ENCODE data around the gene KRTAP29-1. TPM values are rescaled to one million over a fixed set of nuclear protein-coding genes. Genes with fewer than 3 reads are reported as not detected.

KRTAP29-1 gene, protein sequence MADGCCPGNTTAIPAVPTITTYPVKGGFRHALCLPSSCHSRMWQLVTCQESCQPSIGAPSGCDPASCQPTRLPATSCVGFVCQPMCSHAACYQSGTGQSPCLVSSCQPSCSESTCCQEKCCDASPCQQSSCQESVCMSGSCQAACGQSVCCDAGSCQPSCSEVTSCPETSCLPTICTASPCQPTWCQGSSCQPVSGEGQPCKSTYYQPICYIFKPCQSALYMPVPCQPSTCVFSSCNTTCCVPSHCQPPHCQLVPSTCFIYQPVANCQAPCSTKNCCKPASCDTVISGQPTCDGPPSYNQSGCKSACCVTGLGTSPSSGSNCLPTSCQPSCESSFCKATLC
- not detected in 5 replicates for total RNA-seq (2022; extraction: Qiagen RNA extraction)

DNA sequence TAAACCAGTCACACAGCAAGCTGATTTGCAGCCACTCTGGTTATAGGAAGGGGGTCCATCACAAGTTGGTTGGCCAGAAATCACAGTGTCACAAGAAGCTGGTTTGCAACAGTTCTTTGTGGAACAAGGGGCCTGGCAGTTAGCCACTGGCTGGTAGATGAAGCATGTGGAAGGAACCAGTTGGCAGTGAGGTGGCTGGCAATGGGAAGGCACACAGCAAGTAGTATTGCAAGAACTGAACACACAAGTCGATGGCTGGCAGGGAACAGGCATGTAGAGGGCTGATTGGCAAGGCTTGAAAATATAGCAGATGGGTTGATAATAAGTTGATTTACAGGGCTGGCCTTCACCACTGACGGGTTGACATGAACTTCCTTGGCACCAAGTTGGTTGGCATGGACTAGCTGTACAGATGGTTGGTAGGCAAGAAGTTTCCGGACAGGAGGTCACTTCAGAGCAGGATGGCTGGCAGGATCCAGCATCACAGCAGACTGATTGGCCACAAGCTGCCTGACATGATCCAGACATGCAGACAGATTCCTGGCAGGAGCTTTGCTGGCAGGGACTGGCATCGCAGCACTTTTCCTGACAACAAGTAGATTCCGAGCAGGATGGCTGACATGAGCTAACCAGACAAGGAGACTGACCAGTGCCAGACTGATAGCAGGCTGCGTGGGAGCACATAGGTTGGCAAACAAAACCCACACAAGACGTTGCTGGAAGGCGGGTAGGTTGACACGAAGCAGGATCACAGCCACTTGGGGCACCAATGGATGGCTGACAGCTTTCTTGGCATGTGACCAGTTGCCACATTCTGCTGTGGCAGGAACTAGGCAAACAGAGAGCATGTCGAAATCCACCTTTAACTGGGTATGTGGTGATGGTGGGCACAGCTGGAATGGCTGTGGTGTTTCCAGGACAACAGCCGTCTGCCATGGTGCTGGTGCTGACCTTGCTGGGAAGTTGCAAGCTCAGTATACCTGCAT is at the start of gene KRTAP29-1:
TSS of gene KRTAP29-1 (minus strand) at position 936 of the 986 bp plus-strand sequence. CDS start at position 936, 0 bp downstream.

DNA sequence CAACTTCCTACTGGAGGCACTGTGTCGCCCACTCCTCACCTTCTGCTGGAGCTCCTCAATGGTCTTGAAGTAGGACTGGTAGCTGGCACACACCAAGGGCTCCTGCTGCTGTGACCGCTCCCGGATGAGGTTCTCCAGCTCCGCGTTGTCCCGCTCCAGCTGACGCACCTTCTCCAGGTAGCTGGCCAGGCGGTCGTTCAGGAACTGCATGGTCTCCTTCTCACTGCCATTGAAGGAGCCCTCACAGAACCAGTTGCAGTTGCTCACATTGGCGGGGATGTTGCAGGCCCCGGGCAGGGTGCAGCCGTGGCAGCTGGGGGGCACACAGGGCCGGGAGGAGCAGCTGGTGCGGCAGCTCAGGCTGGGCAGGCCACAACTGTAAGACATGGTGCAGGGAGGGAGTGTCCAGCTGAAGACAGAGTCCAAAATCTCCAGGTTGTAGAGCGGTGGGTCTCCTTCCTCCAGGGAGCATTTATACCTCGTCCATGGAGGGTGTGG is 47.8 kb upstream of the KRTAP29-1 start, which contains the start of gene KRT33A:
TSS of gene KRT33A (minus strand) at position 448 of the 498 bp plus-strand sequence. CDS start at position 387, 61 bp downstream.

DNA sequence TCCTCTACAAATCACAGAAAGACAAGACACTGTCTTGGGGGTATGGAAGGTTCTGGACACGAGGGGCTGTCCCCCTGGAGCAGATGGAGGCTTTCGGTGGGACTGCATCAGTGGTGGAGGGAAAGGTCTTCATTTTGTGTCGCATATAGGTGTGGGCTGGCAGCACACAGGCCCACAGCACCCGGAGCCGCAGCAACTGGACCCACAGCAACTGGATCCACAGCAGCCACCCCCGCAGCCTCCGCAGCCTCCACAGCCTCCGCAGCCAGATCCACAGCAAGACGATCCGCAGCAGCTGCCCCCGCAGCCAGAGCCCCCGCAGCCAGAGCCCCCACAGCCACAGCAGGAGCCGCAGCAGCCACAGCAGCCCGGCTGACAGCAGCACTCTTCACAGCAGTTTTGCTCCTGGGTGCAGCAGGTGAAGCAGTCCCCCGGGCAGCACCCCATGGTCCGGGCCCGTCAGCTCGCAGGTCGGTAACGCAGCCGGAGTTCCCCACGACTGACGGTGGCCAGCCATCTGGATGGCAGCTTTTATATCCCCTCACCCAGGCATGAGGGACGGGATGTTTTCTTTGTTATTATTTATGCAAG is 12.6 kb upstream of the KRTAP29-1 start, which contains the start of gene KRTAP17-1:
TSS of gene KRTAP17-1 (minus strand) at position 507 of the 591 bp plus-strand sequence. CDS start at position 447, 60 bp downstream.

GRCh38 chr17:41308918-41309359 is 6.3 kb upstream of the KRTAP29-1 start, which contains the start of gene KRTAP16-1:
Gene KRTAP16-1, minus strand, starts transcription at chr17:41309309. Its CDS starts 56 bp downstream, at chr17:41309253.

DNA sequence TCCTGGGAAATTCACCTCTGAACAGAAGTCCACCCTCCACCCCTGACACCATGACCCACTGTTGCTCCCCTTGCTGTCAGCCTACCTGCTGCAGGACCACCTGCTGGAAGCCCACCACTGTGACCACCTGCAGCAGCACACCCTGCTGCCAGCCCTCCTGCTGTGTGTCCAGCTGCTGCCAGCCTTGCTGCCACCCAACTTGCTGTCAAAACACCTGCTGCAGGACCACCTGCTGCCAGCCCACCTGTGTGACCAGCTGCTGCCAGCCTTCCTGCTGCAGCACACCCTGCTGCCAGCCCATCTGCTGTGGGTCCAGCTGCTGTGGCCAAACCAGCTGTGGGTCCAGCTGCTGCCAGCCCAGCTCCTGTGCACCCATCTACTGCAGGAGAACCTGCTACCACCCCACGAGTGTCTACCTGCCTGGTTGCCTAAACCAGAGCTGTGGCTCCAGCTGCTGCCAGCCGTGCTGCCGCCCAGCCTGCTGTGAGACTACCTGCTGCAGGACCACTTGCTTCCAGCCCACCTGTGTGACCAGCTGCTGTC is 26.9 kb downstream of the KRTAP29-1 start, which contains the start of gene KRTAP9-7:
TSS of gene KRTAP9-7 (plus strand) at position 51 of the 543 bp plus-strand sequence. CDS start at position 51, 0 bp downstream.

DNA sequence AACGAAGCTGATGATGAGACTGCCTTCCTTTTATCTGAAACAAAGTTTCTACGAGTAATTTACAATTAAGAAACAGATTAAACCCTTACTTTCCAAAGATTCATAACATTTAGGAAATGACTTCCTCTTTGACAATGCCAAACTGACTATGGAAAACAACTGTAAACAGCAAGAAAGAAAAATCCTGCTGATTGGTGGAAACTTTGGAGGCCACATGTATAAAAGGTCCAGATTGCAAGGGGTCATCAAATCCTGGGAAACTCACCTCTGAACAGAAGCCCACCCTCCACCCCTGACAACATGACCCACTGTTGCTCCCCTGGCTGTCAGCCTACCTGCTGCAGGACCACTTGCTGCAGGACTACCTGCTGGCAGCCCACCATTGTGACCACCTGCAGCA is 37.6 kb downstream of the KRTAP29-1 start, which contains the start of gene KRTAP9-6:
TSS of gene KRTAP9-6 (plus strand) at position 301 of the 400 bp plus-strand sequence. CDS start at position 301, 0 bp downstream.

DNA sequence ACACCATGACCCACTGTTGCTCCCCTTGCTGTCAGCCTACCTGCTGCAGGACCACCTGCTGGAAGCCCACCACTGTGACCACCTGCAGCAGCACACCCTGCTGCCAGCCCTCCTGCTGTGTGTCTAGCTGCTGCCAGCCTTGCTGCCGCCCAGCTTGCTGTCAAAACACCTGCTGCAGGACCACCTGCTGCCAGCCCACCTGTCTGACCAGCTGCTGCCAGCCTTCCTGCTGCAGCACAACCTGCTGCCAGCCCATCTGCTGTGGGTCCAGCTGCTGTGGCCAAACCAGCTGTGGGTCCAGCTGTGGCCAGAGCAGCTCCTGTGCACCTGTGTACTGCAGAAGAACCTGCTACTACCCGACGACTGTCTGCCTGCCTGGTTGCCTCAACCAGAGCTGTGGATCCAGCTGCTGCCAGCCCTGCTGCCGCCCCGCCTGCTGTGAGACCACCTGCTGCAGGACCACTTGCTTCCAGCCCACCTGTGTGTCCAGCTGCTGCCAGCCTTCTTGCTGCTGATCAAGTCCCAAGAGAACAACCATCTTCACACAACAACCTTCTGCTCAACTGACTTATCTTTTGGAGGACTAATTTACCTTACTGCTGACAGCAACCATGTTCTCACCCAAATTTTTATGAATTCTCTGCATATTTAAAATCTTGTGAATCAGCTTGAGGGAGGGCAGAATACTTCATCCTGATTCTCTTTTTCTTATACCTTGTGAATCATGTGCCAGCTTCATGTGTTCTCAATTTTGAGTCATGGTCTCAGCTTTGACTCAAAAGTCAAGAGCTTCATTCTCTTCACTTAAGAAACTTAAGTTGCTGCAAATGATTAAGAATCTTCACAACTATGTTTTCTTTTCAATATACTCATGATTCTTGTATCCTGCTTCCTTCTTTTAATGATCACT is 47.0 kb downstream of the KRTAP29-1 start, which contains the start of gene KRTAP9-9:
TSS of gene KRTAP9-9 (plus strand) at position 4 of the 910 bp plus-strand sequence.

Other genes with a start within 250 kb of the KRTAP29-1 start
- gene KRTAP2-2, start 247.6 kb downstream of the KRTAP29-1 start, total RNA-seq (2022; extraction: Qiagen RNA extraction), result not detected in 5 replicates
- 0.18 TPM in 1 of 5 replicates, not detected in the others for gene KRTAP2-3, start 242.7 kb downstream of the KRTAP29-1 start, total RNA-seq (2022; extraction: Qiagen RNA extraction)
- gene KRTAP2-4, start 237.0 kb downstream of the KRTAP29-1 start, total RNA-seq (2022; extraction: Qiagen RNA extraction), result not detected in 5 replicates
- gene KRTAP4-7, start 218.7 kb downstream of the KRTAP29-1 start, total RNA-seq (2022; extraction: Qiagen RNA extraction), result not detected in 5 replicates
- gene KRTAP4-8, start 204.7 kb downstream of the KRTAP29-1 start, total RNA-seq (2022; extraction: Qiagen RNA extraction), result not detected in 5 replicates
- not detected in 5 replicates for gene KRTAP4-16, start 200.6 kb downstream of the KRTAP29-1 start, total RNA-seq (2022; extraction: Qiagen RNA extraction)
- gene KRTAP4-9, start 197.5 kb downstream of the KRTAP29-1 start, total RNA-seq (2022; extraction: Qiagen RNA extraction), result not detected in 5 replicates
- not detected in 5 replicates for gene KRTAP4-11, start 184.5 kb downstream of the KRTAP29-1 start, total RNA-seq (2022; extraction: Qiagen RNA extraction)
- not detected in 5 replicates for gene KRTAP4-12, start 178.7 kb downstream of the KRTAP29-1 start, total RNA-seq (2022; extraction: Qiagen RNA extraction)
- gene KRTAP4-6, start 162.3 kb downstream of the KRTAP29-1 start, total RNA-seq (2022; extraction: Qiagen RNA extraction), result not detected in 5 replicates
- gene KRTAP4-5, start 153.0 kb downstream of the KRTAP29-1 start, total RNA-seq (2022; extraction: Qiagen RNA extraction), result not detected in 5 replicates
- not detected in 5 replicates for gene KRTAP4-4, start 142.1 kb downstream of the KRTAP29-1 start, total RNA-seq (2022; extraction: Qiagen RNA extraction)
- gene KRTAP4-3, start 134.6 kb downstream of the KRTAP29-1 start, total RNA-seq (2022; extraction: Qiagen RNA extraction), result not detected in 5 replicates
- not detected in 5 replicates for gene KRTAP4-2, start 124.6 kb downstream of the KRTAP29-1 start, total RNA-seq (2022; extraction: Qiagen RNA extraction)
- 0.14 to 0.25 TPM (median 0.24 TPM) in 3 of 5 replicates, not detected in the others for gene KRTAP4-1, start 117.9 kb downstream of the KRTAP29-1 start, total RNA-seq (2022; extraction: Qiagen RNA extraction)
- gene KRTAP9-1, start 113.0 kb downstream of the KRTAP29-1 start, total RNA-seq (2022; extraction: Qiagen RNA extraction), result not detected in 5 replicates
- gene KRTAP9-2, start 76.2 kb downstream of the KRTAP29-1 start, total RNA-seq (2022; extraction: Qiagen RNA extraction), result not detected in 5 replicates
- gene KRTAP9-3, start 70.4 kb downstream of the KRTAP29-1 start, total RNA-seq (2022; extraction: Qiagen RNA extraction), result not detected in 5 replicates
- not detected in 5 replicates for gene KRTAP9-8, start 64.9 kb downstream of the KRTAP29-1 start, total RNA-seq (2022; extraction: Qiagen RNA extraction)
- gene KRTAP9-4, start 53.2 kb downstream of the KRTAP29-1 start, total RNA-seq (2022; extraction: Qiagen RNA extraction), result not detected in 5 replicates
- gene KRTAP9-9, start 47.5 kb downstream of the KRTAP29-1 start, total RNA-seq (2022; extraction: Qiagen RNA extraction), result not detected in 5 replicates
- not detected in 5 replicates for gene KRTAP9-6, start 37.5 kb downstream of the KRTAP29-1 start, total RNA-seq (2022; extraction: Qiagen RNA extraction)
- not detected in 5 replicates for gene KRTAP9-7, start 27.2 kb downstream of the KRTAP29-1 start, total RNA-seq (2022; extraction: Qiagen RNA extraction)
- gene KRTAP16-1, start 6.5 kb upstream of the KRTAP29-1 start, total RNA-seq (2022; extraction: Qiagen RNA extraction), result not detected in 5 replicates
- gene KRTAP17-1, start 12.9 kb upstream of the KRTAP29-1 start, total RNA-seq (2022; extraction: Qiagen RNA extraction), result not detected in 5 replicates
- not detected in 5 replicates for gene KRT33A, start 48.0 kb upstream of the KRTAP29-1 start, total RNA-seq (2022; extraction: Qiagen RNA extraction)
- gene KRT33B, start 67.0 kb upstream of the KRTAP29-1 start, total RNA-seq (2022; extraction: Qiagen RNA extraction), result not detected in 5 replicates
- 0.18 to 0.53 TPM (median 0.21 TPM) in 5 replicates for gene KRT34, start 79.5 kb upstream of the KRTAP29-1 start, total RNA-seq (2022; extraction: Qiagen RNA extraction)
- gene KRT31, start 94.8 kb upstream of the KRTAP29-1 start, total RNA-seq (2022; extraction: Qiagen RNA extraction), result 0.05 TPM in 1 of 5 replicates, not detected in the others
- not detected in 5 replicates for gene KRT37, start 121.7 kb upstream of the KRTAP29-1 start, total RNA-seq (2022; extraction: Qiagen RNA extraction)
- gene KRT38, start 138.1 kb upstream of the KRTAP29-1 start, total RNA-seq (2022; extraction: Qiagen RNA extraction), result not detected in 5 replicates
- 0.05 to 0.07 TPM (median 0.06 TPM) in 3 of 5 replicates, not detected in the others for gene KRT32, start 164.5 kb upstream of the KRTAP29-1 start, total RNA-seq (2022; extraction: Qiagen RNA extraction)
- not detected in 5 replicates for gene KRT35, start 178.3 kb upstream of the KRTAP29-1 start, total RNA-seq (2022; extraction: Qiagen RNA extraction)
- 0.06 TPM in 1 of 5 replicates, not detected in the others for gene KRT36, start 187.1 kb upstream of the KRTAP29-1 start, total RNA-seq (2022; extraction: Qiagen RNA extraction)
- 0.11 to 0.51 TPM (median 0.18 TPM) in 5 replicates for gene KRT13, start 202.8 kb upstream of the KRTAP29-1 start, total RNA-seq (2022; extraction: Qiagen RNA extraction)
- gene KRT15, start 216.0 kb upstream of the KRTAP29-1 start, total RNA-seq (2022; extraction: Qiagen RNA extraction), result 2.3 to 4.1 TPM (median 2.9 TPM) in 5 replicates
- 38.1 to 58.6 TPM (median 50.5 TPM) in 5 replicates for gene KRT19, start 225.5 kb upstream of the KRTAP29-1 start, total RNA-seq (2022; extraction: Qiagen RNA extraction)